ENCODE measurements around the gene HYDIN.

HYDIN gene

GRCh38 chr16:71230122-71230845, at the start of gene HYDIN:
HYDIN (minus strand) TSS chr16:71230722; CDS start chr16:71186895, 43,827 bp downstream.
- peak in 1 of 2 donors; percentile 16 for DNase-seq

- no peak for DNase-seq
Measured at GRCh38 chr16:71276589-71277334, 46.2 kb upstream of the HYDIN start.

- DNase-seq, result no peak
Measured at GRCh38 chr16:71273384-71273783, 42.9 kb upstream of the HYDIN start.

GRCh38 chr16:71264299-71264698, 33.8 kb upstream of the HYDIN start:
- no peak for DNase-seq

- no peak for DNase-seq
Measured at GRCh38 chr16:71263582-71263981, 33.1 kb upstream of the HYDIN start.

GRCh38 chr16:71262391-71262790, 31.9 kb upstream of the HYDIN start:
- DNase-seq, result no peak

- no peak for DNase-seq
Measured at GRCh38 chr16:71260995-71261394, 30.5 kb upstream of the HYDIN start.

DNA sequence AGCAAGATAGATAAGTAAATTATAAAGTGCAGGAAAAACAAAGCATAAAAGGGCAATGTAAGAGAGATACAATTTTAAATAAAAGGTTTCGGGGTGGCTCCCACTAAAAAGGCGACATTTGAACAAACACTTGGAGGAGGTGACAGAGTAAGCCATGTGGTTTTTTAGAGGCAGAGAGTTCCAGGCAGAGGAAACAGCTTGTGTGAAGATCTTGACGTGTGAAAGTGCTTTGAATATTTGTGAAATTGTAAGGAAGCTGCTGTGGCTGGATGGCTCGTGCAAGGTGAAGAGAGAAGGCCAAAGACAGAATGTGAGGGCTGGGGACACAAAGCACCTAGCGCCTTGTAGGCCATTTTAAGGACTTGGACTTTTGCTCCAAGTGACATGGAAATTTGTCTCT, 28.6 kb upstream of the HYDIN start:
- DNase-seq, result no peak

DNA sequence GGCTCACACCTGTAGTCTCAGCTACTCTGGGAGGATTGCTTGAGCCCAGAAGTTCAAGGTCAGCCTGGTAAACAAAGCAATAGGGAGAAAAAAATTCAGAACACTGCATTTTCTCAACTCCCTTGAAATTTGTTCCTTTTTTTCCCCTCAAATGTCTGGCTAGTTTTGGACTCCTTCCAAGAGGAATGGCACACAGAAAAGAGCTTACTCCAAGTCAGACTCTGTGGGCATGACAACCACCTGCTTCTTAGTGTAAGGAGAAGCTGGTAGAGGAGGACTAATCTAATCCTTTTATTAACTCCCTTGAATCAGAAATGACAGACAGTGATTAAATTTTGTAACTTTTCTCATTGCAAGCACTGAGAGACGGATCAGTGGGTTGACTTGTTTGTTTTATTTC, 27.9 kb upstream of the HYDIN start:
- DNase-seq, result no peak

GRCh38 chr16:71257768-71258167, 27.2 kb upstream of the HYDIN start:
- DNase-seq, result no peak

DNA sequence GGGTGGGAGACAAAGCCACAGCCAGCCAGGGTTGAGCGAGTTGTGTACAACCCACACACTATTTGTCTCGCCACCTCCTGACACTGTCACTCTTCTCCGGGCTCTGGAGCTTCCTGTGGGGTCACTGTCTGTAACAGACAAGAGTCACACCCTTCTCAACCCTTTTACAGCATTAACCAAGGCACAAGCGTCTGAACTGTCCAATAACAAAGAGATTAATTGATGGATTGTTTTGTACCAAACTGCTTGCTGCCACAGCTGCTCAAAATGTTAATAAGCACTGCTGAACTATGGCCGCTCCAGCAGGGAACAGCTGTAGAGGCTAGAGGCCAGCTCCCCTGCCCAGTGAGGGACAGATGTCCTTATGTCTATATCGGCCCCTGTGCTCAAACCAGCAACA, 25.2 kb upstream of the HYDIN start:
- DNase-seq, result no peak

DNA sequence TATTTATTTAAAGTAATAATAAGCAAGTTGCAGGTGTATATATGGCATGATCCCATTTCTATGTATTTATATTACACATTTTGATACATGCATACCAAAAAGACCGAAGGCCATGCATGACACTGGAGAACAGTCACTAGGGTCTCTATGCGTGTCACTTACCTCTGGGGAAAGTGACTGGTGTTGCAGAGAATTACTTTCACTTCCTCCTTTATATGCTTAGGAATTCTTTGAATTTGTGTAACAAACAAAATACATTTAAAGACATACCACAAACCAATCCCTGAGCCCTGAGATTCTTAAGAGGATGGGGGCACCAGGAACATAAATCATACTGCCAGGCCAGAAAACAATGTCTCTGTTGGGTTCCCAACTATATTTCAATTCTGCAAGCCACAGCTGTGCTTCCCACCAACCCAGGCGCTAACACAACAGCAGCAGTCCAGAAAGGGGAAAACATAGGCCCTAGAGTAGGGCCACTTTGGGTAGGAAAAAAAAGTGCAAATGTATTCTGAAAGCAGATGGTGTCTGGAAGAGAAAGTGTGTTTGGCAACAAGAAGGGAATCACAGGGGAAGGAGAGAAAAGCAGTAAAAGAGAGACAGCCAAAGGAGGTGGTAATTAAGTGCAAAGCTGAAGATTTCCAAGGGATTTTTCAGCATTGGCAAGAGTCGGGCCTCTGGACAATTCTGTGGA, 24.5 kb upstream of the HYDIN start:
- no peak for DNase-seq

- DNase-seq, result no peak
Measured at GRCh38 chr16:71250461-71251235, 20.1 kb upstream of the HYDIN start.

DNA sequence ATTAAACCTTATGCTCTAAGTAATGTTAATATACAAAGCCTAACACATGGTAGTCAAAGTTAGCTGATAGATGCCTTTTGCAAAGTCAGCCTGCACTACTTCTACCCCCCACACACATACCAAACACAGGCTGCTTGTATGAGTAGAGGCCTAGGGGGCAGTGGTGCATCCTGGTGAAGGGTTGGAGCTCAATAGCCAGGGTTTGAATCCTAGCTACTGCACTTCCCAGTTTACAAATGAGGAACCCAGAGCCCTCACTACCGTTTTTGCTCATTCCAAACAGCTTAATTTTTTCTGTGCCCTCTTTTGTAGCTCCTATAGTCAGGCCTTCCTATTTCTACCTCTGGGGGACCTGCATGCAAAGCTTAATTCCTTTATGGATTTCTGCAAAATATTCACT, 18.9 kb upstream of the HYDIN start:
- DNase-seq, result no peak

DNA sequence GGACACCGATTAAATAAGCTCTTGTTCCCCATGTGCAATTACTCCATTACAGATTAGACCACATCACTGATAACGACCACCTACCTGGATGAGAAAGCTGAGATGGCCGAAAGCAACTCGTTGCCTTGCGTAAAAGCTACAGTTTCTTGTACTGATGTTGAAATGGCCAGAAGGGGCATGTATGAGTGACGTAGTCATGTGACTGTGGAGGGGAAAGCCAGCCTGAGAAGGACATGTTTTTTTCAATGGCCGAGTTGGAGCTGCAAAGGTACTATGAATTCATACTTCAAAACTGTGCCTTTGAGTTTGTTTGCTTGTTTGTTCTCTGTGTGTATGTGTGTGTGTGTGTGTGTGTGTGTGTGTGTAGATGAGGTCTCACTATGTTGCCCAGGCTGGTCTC, 17.0 kb upstream of the HYDIN start:
- DNase-seq, result no peak

DNA sequence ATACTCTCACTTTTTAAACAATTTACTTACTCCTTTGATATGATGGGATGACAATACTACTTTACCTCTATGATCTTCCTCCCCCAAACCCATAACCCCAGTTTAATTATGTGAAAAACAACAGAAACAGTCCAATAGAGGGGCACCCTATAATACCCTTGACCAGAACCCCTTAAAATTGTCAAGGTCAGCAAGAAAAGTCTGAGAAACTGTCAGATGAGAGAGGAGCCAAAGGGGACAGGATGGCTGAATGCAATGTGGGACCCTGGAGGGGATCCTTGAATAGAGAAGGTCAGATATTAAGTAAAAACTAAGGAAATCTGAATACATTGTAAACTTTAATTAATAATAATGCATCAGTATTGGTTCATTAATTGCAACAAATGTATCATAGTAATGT, 15.8 kb upstream of the HYDIN start:
- no peak for DNase-seq

DNA sequence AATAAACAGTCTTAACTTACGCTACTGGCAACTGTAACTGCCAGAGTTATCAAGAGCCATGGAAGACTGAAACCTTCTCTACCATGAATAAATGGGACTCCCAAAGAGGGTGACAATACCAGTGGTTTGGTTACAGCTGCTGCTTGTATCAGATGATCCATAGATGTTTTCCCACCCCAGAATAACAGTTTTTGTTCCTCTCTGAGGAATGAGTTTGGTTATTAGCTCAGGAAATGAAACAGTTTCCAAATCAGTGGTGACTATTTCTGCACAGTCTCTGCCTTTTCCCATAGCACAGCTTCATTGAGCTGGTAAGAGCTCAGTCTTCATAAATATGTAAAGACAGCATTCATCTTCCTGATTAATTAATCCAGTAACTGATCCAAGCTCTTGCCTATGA, 14.0 kb upstream of the HYDIN start:
- no peak for DNase-seq

GRCh38 chr16:71242601-71243000, 12.1 kb upstream of the HYDIN start:
- no peak for DNase-seq

- DNase-seq, result no peak
Measured at GRCh38 chr16:71242036-71242435, 11.5 kb upstream of the HYDIN start.

DNA sequence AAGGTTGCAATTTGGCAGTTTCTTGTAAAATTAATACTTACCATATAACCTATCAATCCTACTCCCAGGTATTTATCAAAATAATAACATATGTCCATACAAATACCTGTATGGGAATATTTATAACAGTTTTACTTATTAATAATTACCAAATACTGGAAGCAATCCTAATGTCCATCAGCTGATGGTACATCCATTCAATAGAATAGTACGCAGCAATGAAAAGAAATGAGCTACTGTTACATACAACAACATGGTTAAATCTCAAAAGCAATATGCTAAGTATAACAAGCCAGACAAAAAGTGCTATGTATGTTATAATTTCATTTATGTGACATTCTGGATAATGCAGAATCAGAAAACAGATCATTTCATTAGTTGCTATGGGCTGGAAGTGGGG, 1.2 kb downstream of the HYDIN start:
- no peak for DNase-seq

DNA sequence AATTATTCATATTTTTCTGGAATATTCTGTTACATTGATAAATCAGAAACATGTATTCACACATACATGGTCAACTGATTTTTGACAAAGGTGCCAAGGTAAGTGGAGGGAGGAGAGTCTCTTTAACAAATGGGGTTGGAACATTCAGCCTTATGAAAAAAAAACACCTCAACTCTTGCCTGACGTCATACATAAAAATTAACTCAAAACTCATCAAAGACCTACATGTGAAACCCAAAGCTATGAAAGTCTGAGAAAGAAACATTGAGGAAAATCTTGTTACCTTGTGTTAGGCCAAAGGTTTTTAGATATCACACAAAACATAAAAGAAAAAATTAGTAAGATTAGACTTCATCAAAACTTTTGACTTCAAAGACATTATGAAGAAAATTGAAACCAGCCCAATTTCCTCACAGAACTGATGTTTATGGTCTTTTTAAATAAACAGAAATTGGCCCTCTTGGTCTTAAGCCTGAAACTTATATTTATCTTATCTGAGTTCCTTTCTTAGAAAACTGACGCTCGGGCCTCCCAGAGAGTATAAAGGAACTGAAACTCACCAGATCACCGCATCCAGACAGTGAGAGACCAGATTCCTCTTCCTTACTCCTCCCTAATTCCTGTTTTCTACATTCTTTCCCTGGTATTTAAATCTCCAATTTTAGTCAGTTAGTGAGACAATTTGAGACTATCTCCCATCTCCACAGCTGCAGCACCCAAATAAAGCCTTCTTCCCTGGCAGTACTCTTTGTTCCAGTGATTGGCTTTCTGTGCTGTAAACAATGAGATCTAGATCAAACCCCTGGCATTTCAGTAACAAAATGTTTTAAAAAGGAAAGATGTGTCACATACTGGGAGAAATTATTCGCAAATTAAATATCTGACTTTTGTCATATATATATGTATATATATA, 4.0 kb downstream of the HYDIN start:
- DNase-seq, result no peak

GRCh38 chr16:71225145-71225544, 5.4 kb downstream of the HYDIN start:
- DNase-seq, result no peak

Data from stimulated activated CD4-positive, alpha-beta T cell treated with anti-CD3 and anti-CD28 coated beads, Interleukin-2, amount 100 ng/mL, for 48 hours (primary cell).